Measurements from ENCODE around the gene SYK.

- no peak for TF ChIP-seq SP7 (tag by site-specific recombination; IDR thresholded peaks at IDR 0.05)
- TF ChIP-seq ZNF677 (tag by site-specific recombination; IDR thresholded peaks at IDR 0.05), result no peak
- TF ChIP-seq YY1 (tag by site-specific recombination; IDR thresholded peaks at IDR 0.05), result no peak
- TF ChIP-seq, protein P1, sequence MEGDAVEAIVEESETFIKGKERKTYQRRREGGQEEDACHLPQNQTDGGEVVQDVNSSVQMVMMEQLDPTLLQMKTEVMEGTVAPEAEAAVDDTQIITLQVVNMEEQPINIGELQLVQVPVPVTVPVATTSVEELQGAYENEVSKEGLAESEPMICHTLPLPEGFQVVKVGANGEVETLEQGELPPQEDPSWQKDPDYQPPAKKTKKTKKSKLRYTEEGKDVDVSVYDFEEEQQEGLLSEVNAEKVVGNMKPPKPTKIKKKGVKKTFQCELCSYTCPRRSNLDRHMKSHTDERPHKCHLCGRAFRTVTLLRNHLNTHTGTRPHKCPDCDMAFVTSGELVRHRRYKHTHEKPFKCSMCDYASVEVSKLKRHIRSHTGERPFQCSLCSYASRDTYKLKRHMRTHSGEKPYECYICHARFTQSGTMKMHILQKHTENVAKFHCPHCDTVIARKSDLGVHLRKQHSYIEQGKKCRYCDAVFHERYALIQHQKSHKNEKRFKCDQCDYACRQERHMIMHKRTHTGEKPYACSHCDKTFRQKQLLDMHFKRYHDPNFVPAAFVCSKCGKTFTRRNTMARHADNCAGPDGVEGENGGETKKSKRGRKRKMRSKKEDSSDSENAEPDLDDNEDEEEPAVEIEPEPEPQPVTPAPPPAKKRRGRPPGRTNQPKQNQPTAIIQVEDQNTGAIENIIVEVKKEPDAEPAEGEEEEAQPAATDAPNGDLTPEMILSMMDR (tag by site-specific recombination; IDR thresholded peaks at IDR 0.05), result no peak
- no peak for TF ChIP-seq TCF7L2 (IDR thresholded peaks at IDR 0.05; ENCODE audit: borderline replicate concordance, low read depth, low read length)
- no peak for TF ChIP-seq OVOL3 (tag by site-specific recombination; IDR thresholded peaks at IDR 0.05)
- TF ChIP-seq, protein P2, sequence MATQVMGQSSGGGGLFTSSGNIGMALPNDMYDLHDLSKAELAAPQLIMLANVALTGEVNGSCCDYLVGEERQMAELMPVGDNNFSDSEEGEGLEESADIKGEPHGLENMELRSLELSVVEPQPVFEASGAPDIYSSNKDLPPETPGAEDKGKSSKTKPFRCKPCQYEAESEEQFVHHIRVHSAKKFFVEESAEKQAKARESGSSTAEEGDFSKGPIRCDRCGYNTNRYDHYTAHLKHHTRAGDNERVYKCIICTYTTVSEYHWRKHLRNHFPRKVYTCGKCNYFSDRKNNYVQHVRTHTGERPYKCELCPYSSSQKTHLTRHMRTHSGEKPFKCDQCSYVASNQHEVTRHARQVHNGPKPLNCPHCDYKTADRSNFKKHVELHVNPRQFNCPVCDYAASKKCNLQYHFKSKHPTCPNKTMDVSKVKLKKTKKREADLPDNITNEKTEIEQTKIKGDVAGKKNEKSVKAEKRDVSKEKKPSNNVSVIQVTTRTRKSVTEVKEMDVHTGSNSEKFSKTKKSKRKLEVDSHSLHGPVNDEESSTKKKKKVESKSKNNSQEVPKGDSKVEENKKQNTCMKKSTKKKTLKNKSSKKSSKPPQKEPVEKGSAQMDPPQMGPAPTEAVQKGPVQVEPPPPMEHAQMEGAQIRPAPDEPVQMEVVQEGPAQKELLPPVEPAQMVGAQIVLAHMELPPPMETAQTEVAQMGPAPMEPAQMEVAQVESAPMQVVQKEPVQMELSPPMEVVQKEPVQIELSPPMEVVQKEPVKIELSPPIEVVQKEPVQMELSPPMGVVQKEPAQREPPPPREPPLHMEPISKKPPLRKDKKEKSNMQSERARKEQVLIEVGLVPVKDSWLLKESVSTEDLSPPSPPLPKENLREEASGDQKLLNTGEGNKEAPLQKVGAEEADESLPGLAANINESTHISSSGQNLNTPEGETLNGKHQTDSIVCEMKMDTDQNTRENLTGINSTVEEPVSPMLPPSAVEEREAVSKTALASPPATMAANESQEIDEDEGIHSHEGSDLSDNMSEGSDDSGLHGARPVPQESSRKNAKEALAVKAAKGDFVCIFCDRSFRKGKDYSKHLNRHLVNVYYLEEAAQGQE (tag by site-specific recombination; IDR thresholded peaks at IDR 0.05), result no peak
- no peak for TF ChIP-seq ZBTB7A (tag by site-specific recombination; IDR thresholded peaks at IDR 0.05; ENCODE audit: low read depth)
- no peak for TF ChIP-seq ZNF501 (tag by site-specific recombination; IDR thresholded peaks at IDR 0.05)
These were observed 60.5 kb downstream of the SYK start for GRCh38 chr9:90861826-90862740.

Measured in HEK293 (cell line).